HepG2 (cell line): ENCODE data around the gene NAA35.

Source experiments
- ARNT ChIP-seq: fragments of 450-650 bp; IDR thresholded peaks from 2 replicates; pipeline ENCODE4 v1.6.1; 2017
- CTCF ChIP-seq: sonication (generic); formaldehyde crosslinking; IDR thresholded peaks from 2 replicates; pipeline ENCODE4 v1.5.0; 2020; ENCODE audit warnings: mild to moderate bottlenecking, missing genetic modification reagents, moderate library complexity
- MLLT10 ChIP-seq: sonication (generic); formaldehyde crosslinking; IDR thresholded peaks from 2 replicates; pipeline ENCODE4 v1.4.0; 2020; ENCODE audit warnings: missing genetic modification reagents
- MXI1 ChIP-seq: IDR thresholded peaks from 3 replicates; pipeline ENCODE4 v1.6.1; 2012; ENCODE audit warnings: low read depth, low read length, inconsistent platforms, borderline replicate concordance
- PBX3 ChIP-seq: sonication (generic); formaldehyde crosslinking; IDR thresholded peaks from 2 replicates; pipeline ENCODE4 v1.8.1; 2023; ENCODE audit warnings: missing genetic modification reagents, inconsistent platforms, borderline replicate concordance
- ZSCAN31 ChIP-seq: sonication (generic); formaldehyde crosslinking; IDR thresholded peaks from 2 replicates; pipeline ENCODE4 v1.5.0; 2020; ENCODE audit warnings: low read depth, mild to moderate bottlenecking, missing genetic modification reagents
- TF ChIP-seq, protein P1 (sequence below): sonication (generic); formaldehyde crosslinking; IDR thresholded peaks from 2 replicates; pipeline ENCODE4 v1.4.0; 2020; ENCODE audit warnings: missing genetic modification reagents
- TF ChIP-seq, protein P2 (sequence below): sonication (generic); formaldehyde crosslinking; IDR thresholded peaks from 2 replicates; pipeline ENCODE4 v1.8.0; 2022; ENCODE audit warnings: mild to moderate bottlenecking, missing genetic modification reagents; ENCODE audit not compliant: insufficient replicate concordance

DNA sequence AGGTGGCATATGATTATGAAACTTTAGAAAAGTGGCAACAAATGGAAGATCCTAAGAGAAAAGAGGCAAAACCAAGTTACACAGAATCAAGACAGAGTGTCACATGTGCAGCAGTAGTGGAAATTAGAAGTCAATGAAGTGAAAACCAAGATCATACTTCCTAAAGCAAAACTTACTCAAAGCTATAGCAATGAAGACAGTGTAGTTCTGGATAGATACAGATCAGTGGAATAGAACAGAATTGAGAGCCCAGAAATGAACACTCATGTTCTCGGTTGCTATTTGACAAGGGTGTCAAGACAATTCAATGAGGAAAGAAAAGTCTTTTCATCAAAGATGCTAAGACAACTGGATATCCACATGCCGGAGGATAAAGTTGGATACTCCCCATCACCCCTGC lies 43.5 kb downstream of the NAA35 start:
- TF ChIP-seq, protein P1, sequence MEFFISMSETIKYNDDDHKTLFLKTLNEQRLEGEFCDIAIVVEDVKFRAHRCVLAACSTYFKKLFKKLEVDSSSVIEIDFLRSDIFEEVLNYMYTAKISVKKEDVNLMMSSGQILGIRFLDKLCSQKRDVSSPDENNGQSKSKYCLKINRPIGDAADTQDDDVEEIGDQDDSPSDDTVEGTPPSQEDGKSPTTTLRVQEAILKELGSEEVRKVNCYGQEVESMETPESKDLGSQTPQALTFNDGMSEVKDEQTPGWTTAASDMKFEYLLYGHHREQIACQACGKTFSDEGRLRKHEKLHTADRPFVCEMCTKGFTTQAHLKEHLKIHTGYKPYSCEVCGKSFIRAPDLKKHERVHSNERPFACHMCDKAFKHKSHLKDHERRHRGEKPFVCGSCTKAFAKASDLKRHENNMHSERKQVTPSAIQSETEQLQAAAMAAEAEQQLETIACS (CRISPR knock-in tag) = no peak
- TF ChIP-seq CTCF (CRISPR knock-in tag) (no peak), MLLT10 (CRISPR knock-in tag) (no peak), ZSCAN31 (CRISPR knock-in tag) (no peak), ARNT (no peak), PBX3 (CRISPR knock-in tag) (no peak), MXI1 (no peak)
- TF ChIP-seq, protein P2, sequence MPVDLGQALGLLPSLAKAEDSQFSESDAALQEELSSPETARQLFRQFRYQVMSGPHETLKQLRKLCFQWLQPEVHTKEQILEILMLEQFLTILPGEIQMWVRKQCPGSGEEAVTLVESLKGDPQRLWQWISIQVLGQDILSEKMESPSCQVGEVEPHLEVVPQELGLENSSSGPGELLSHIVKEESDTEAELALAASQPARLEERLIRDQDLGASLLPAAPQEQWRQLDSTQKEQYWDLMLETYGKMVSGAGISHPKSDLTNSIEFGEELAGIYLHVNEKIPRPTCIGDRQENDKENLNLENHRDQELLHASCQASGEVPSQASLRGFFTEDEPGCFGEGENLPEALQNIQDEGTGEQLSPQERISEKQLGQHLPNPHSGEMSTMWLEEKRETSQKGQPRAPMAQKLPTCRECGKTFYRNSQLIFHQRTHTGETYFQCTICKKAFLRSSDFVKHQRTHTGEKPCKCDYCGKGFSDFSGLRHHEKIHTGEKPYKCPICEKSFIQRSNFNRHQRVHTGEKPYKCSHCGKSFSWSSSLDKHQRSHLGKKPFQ (CRISPR knock-in tag) = no peak
